Left ventricle myocardium superior (tissue), 1 donor: Measurements from ENCODE around the gene BIRC3. TPM values are rescaled to one million over a fixed set of nuclear protein-coding genes. Genes with fewer than 3 reads are reported as not detected.
"Not testable (repeated sequence)": the region's sequence is repeated elsewhere in the genome, so short reads cannot be mapped to it uniquely, and the experiment has no call there.

Source experiments
- ATAC-seq: fragments of 200-7000 bp; cut with Tn5 transposase; one replicate; pipeline ENCODE4 v1.9.1; 2020; ENCODE audit warnings: mild to moderate bottlenecking, moderate library complexity
- DNase-seq: peaks from one replicate; pipeline ENCODE4 v3.0.0-alpha.2; 2020
- intact Hi-C: fragments of 100-400 bp; cut with micrococcal nuclease; formaldehyde crosslinking; loops from one replicate; pipeline ENCODE4 v1.11.0; 2022
- total RNA-seq: library from RNA; stranded (reverse); fragmentation: NEBNext Ultra II Directional; extraction: Animal tissue kit (Norgen Biotek cat#: 25700); gene quantifications from one replicate; pipeline ENCODE4 v1.2.1, GENCODE V29; 2021
- donor health status: DM: no; HTN: yes; CAD: no; lungs with severe emphysema.

The BIRC3 gene
- total RNA-seq, 1 donor from 2014 or later, result 8.2 TPM

- intact Hi-C loops, result no loop called here
- DNase-seq (no peak), ATAC-seq (no peak)
Observed at GRCh38 chr11:102292933-102293332, 24.4 kb upstream of the BIRC3 start.

GRCh38 chr11:102293873-102294601, 23.2 kb upstream of the BIRC3 start:
- intact Hi-C loops, result no loop called here
- no peak for DNase-seq
- peak; percentile 56 for ATAC-seq

DNA sequence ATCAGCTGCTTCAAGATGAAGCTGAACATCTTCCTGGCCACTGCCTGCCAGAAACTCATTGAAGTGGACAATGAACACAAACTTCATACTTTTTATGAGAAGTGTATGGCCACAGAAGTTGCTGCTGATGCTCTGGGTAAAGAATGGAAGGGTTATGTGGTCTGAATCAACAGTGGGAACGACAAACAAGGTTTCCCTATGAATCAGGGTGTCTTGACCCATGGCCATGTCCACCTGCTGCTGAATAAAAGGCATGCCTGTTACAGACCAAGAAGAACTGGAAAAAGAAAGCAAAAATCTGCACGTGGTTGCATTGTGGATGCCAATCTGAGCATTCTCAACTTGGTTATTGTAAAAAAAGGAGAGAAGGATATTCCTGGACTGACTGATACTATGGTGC, 22.2 kb upstream of the BIRC3 start:
- DNase-seq, result no peak
- ATAC-seq, result no peak
- intact Hi-C loops, result no loop called here

- intact Hi-C loops, DNase-seq, ATAC-seq: not testable (repeated sequence)
Observed at GRCh38 chr11:102296757-102297156, 20.5 kb upstream of the BIRC3 start.

- DNase-seq, intact Hi-C loops, ATAC-seq: not testable (repeated sequence)
Observed at GRCh38 chr11:102300837-102301236, 16.4 kb upstream of the BIRC3 start.

GRCh38 chr11:102302241-102302640, 15.0 kb upstream of the BIRC3 start:
- intact Hi-C loops, result no loop called here
- DNase-seq, result no peak
- ATAC-seq, result no peak

DNA sequence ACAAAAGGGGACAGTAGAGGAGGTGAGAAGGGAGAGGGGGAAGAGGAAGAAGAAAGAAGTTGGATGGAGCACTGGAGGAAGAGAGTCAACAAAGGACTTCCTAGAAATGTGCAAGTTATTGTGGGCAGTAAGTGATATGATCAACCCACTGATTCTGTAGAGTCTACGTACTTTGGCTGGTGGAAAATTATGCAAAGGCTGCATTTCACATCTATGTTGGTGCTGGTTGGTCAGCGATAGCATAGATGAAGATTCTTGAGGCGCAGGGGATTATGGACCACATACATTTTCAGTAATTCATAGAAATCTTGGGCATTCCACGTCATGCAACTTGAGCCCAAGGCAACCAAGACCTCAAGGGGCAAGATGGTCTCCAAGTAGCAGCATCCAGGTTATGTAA, 12.6 kb upstream of the BIRC3 start:
- intact Hi-C loops, result no loop called here
- ATAC-seq (no peak), DNase-seq (no peak)

GRCh38 chr11:102305352-102306047, 11.8 kb upstream of the BIRC3 start:
- DNase-seq (no peak), ATAC-seq (no peak)
- intact Hi-C loops, result no loop called here

DNA sequence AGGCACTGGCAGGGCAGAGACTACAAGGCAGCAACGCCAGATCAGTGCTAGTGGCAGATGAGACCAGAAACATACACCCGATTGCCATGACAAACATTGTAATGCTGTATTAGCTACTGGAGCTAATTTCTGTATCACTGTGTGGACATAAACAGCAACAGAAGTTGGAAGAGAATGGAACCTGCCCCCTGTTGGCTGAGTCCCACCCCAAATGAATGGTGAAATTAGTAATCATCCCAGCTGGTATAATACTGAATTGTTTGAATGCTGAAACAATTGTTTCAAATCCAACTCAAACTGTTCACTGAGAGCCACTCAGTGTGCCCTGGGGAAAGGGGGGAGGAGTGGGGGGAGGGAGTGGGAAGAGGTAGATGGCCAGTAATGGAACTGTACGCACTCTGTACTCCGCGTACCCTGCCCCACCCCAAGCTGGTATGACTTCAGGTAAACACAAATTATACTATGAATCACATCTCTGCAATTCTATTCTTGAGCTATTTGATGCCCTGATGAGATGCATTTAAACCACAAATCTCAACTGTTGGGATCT, 11.2 kb upstream of the BIRC3 start:
- ATAC-seq (no peak), DNase-seq (no peak)
- intact Hi-C loops, result no loop called here

- no peak for DNase-seq
- intact Hi-C loops, result no loop called here
- no peak for ATAC-seq
Observed at GRCh38 chr11:102306817-102307726, 10.2 kb upstream of the BIRC3 start.

GRCh38 chr11:102307727-102308038, 9.6 kb upstream of the BIRC3 start:
- intact Hi-C loops, result no loop called here
- ATAC-seq, result no peak
- no peak for DNase-seq

DNA sequence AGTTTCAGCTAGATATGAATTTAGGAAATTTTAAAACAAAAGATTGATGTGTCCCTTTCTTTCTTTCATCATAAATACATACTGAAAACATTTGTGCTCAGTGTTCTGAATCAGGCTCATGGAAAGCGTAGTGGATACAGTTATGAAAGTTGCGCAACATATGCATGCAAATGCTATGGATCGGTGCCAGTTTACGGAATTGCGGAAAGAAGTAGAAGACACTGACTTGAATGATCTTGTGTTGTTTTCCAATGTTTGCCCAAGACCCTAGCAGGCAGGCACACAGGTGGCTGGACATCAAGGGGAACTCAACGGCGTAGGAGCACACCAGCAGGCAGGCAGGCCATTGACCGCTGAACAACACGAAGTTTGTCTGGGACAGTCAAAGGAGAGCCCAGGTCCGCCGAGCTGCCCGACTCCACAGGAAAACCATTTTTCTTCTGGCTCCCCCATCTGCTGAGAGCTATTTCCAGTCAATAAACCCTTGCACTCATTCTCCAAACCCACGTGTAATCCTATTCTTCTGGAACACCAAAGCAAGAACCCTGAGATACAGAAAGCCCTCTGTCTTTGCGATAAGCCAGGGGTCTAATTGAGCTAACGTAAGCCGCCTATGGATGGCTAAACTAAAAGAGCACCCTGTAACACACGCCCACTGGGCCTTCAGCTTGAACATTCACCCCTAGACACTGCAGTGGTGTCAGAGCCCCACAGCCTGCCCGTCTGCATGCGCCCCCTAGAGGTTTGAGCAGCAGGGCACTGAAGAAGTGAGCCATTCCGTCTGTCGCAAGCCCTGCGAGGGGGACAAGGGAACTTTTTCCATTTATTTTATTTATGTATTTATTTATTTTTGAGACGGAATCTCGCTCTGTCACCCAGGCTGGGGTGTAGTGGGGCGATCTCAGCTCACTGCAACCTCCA, 7.4 kb upstream of the BIRC3 start:
- intact Hi-C loops, result no loop called here
- ATAC-seq (no peak), DNase-seq (no peak)

DNA sequence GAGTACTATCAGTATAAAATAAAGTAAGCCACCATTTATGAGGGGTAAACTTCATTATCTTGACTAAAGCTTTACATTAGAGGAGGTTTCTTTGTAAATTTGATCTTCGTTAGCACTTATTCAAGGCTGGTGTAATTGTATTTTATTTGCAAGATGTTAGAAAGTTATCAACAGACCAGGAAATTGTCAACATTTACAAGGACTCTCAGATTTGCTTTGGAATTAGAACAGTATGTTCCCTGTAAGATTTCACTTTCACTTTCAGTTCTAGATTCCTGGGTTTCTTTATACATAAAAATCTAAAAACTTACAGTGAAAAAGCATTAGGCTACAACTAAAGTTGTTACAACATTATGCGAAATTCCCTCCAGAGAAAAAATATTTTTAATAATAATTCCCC, 4.6 kb upstream of the BIRC3 start:
- no peak for ATAC-seq
- DNase-seq, result no peak
- intact Hi-C loops, result no loop called here

DNA sequence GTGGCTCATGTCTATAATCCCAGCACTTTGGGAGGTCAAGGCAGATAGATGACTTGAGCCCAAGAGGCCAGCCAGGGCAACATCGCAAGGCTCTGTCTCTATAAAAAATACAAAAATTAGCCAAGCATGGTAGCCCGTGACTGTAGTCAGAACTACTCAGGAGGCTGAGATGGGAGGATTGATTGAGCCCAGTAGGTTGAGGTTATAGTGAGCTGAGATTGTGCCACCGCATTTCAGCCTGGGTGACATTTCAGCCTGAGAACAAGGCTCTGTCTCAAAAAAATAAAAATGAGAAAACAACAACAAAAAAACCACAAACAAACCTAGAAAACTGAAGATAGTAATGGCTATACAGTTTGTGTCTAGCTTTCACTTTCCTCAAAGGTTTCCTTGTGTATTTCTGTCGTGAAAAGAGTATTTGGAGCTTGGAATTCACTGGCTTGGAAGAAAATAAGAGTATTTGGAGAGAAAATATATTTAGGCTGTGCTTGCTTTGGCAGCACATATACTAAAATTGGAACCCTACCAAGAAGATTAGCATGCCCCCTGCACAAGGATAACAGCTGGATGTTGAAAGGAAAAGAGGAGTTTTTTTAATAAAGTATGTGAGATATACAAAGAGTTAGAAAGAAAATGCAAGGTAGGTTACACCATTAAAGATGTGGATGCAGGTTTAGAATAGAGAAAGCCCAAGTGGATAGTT, 3.9 kb upstream of the BIRC3 start:
- intact Hi-C loops, result no loop called here
- ATAC-seq, result no peak
- DNase-seq, result no peak

GRCh38 chr11:102314784-102315183, 2.5 kb upstream of the BIRC3 start:
- intact Hi-C loops, result no loop called here
- ATAC-seq (no peak), DNase-seq (no peak)

- ATAC-seq (no peak), DNase-seq (no peak)
- intact Hi-C loops, result no loop called here
Observed at GRCh38 chr11:102316346-102316904, 859 bp upstream of the BIRC3 start.

DNA sequence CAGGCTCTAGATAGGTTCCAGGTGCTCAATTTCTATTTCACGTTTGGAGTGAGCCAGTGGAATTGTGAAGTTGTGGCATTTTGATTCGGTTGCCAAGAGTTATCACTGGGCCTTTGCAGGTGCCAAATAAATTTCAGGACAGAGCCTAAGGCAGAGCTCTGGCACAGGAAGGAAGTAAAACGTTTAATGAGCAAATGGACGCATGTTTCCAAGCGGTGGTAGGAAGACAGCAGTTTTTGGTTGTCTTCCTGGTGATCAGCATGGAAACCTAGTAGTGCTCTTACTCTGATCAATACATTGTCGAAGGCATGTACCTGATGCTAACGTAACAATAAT, 452 bp downstream of the BIRC3 start:
- ATAC-seq, result peak; percentile 31
- intact Hi-C loops, result no loop called here
- DNase-seq, result no peak

DNA sequence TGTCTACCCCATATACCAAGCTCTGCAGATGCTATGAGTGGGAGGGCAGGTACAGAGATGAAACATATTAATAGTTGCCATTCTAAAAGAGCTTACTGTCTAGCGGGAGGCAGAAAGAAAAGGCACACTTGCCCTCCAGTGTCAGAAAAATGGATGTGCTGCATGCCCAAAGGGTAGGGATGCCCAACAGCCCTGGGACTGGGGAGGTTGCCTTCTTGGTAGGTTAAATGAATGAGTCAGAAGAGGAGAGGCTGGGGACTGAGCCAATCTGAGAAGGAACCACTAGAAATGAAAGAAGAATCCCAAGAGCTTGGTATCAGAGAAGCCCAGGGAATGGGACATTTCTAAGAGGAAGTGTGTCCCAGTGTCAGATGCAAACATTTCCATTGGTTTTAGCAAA, 1.2 kb downstream of the BIRC3 start:
- DNase-seq (no peak), ATAC-seq (no peak)
- intact Hi-C loops, result no loop called here
